Epithelial cell of umbilical artery (primary cell): ENCODE data around the gene DGKG. TPM values are rescaled to one million over a fixed set of nuclear protein-coding genes. Genes with fewer than 3 reads are reported as not detected.

ENCODE experiments used
- total RNA-seq: library from RNA; depleted of rRNA; stranded (reverse); fragments of >200 nt; gene quantifications from 2 replicates; pipeline ENCODE4 v1.2.3, GENCODE V29; 2014

DGKG gene
- not detected in 2 replicates for total RNA-seq

DNA sequence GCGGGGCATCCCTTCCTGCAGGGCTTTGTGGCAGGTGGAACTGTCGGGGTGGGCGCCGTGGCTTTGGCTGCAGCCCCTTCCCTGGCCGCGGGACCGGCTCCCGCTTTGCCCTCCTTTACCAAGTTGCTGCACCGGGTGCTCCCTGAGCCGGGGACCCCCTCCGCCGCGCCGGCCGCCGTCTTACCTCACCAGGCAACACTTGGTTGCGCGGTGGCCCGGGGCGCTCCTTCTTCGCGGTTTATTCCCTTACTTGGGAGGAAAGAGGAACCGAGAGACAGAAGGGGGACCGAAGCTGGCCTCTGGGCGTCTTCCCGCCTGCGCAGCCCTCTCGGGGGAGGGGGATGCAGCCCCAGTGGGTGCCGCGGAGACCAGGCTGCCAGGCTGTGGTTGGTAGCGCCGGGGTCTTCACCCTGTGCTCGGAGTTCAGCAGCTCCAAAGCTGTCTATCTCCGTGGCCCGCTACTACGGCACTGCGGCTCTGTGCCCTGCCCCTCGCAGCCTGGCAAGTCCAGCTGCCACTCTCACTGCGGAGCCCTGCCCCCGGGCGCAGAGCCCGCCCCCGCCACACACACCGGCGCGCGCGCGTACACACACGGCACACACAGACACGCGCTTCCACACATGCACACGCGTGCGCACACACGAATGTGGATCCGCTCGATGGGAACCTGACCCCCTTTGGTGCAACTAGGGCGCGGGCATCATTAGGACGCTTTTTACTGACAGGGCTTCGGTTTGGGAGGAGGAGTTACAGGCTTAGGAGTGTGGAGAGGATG is at the start of gene DGKG:
DGKG (minus strand) TSS at position 473 of the 775 bp plus-strand sequence. CDS start 41,775 bp downstream, outside the sequence.

DNA sequence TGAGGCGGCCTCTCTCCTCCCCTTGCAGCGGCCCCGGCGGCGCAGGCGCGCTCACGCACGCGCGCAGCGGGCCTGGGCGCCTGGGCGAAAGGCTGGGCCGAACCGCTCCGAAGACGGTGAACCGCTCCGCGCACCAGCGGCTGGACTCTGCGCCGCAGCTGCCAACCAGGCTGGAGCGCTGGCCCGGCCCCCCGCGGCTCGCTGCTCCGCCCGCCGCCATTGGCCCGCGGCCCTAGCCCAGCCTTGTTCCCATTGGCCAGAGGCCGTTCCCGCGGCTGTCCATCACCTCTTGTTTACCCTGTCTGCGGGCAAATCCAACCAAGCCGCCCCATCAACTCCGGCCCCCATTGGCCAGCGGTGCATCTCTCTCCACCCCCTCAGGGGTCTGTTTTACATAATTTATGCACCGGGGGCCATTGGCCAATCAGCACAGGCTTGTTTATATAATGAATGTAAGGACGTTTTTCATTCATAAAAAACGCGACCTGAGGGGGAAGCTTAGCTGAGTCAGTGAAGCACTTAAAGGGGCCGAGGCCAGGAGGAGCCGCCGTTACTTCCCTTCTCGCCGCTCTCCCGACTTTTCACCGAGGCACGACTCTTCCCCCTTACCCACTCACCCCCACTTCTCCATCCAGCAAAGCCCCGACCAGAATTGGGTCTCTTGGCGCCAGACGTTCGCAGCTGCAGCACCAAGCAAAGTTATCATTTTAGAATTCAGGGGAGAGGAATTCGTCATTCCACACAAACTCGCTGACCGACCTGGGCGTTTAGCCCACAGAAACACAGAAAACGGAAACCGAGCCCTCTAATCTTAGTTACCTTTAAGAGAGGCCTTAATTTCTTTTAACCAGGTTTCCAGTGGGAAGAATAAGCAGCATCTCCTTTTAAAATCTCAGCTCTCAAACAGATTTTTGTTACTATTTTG is 252.8 kb downstream of the DGKG start, which contains the start of gene ETV5:
ETV5 (minus strand) TSS at position 149 of the 925 bp plus-strand sequence. CDS start 3,221 bp downstream, outside the sequence.

Other genes starting within 250 kb of the DGKG start
- gene CRYGS, start 182.1 kb upstream of the DGKG start, total RNA-seq = 0.65 and 1.5 TPM in 2 replicates
- 16.2 and 26.9 TPM in 2 replicates for gene TBCCD1, start 205.1 kb upstream of the DGKG start, total RNA-seq
- 76.6 and 82.2 TPM in 2 replicates for gene DNAJB11, start 208.5 kb upstream of the DGKG start, total RNA-seq